H1 (cell line): ENCODE results near the gene NOC3L. TPM values are rescaled to one million over a fixed set of nuclear protein-coding genes. Genes with fewer than 3 reads are reported as not detected.
A peak's percentile ranks its signal among the peaks of the same experiment; 100 is the strongest.

Experiments used
- BCL11A ChIP-seq, 2 experiments: IDR thresholded peaks; one replicate each; pipeline ENCODE4 v1.6.1; 2011; ENCODE audit warnings: low read depth in 2 of 2, low read length in 2 of 2, mild to moderate bottlenecking in 2 of 2
- BRCA1 ChIP-seq: IDR thresholded peaks from 2 replicates; pipeline ENCODE4 v1.6.1; 2012; ENCODE audit warnings: low read depth, low read length, improper control_type of control experiment
- CBX8 ChIP-seq: fragments of 300-800, 300-1000 bp; sonication (generic); IDR thresholded peaks from 2 replicates; pipeline ENCODE4 v1.7.1; 2016; ENCODE audit warnings: low read depth, low read length, borderline replicate concordance
- CTBP2 ChIP-seq: IDR thresholded peaks from 2 replicates; pipeline ENCODE4 v1.7.0; 2011; ENCODE audit warnings: borderline replicate concordance, mild to moderate bottlenecking, moderate library complexity, mixed read lengths, low read length; ENCODE audit not compliant: insufficient read depth, insufficient read length
- E2F6 ChIP-seq: IDR thresholded peaks from 2 replicates; pipeline ENCODE4 v1.6.1; 2012; ENCODE audit warnings: inconsistent platforms
- EGR1 ChIP-seq: IDR thresholded peaks from 2 replicates; pipeline ENCODE4 v1.6.1; 2011; ENCODE audit warnings: low read depth, low read length, borderline replicate concordance
- FOSL1 ChIP-seq: IDR thresholded peaks from 2 replicates; pipeline ENCODE4 v1.6.1; 2011; ENCODE audit warnings: mild to moderate bottlenecking, low read depth, low read length, moderate library complexity; ENCODE audit not compliant: insufficient read depth
- GABPA ChIP-seq: IDR thresholded peaks from 2 replicates; pipeline ENCODE4 v1.6.1; 2011; ENCODE audit warnings: mild to moderate bottlenecking, low read length, moderate library complexity, borderline replicate concordance; ENCODE audit not compliant: insufficient read depth
- JUND ChIP-seq: IDR thresholded peaks from 2 replicates; pipeline ENCODE4 v1.6.1; 2011; ENCODE audit warnings: mild to moderate bottlenecking, improper control_type of control experiment, low read length
- TAF7 ChIP-seq: optimal IDR thresholded peaks from 2 replicates; pipeline ENCODE3; 2011; ENCODE audit warnings: low read depth, mild to moderate bottlenecking, inconsistent platforms, low read length, moderate library complexity, borderline replicate concordance
- ZNF274 ChIP-seq: IDR thresholded peaks from 2 replicates; pipeline ENCODE4 v1.7.0; 2012; ENCODE audit warnings: low read length, borderline replicate concordance; ENCODE audit errors: extremely low read depth
- polyA plus RNA-seq, 7 experiments: library from polyadenylated mRNA; depleted of rRNA in 3 of 7; stranded (reverse) in 5 of 7; unstranded in 2 of 7; fragments of >200 nt in 5 of 7; fragments of 200-250 nt in 2 of 7; gene quantifications; 1 replicate in 5 of 7; 2 replicates in 1 of 7; 4 replicates in 1 of 7; pipeline versions ENCODE4 v1.2.1 to v1.2.3, GENCODE V29; 2011 to 2013; ENCODE audit warnings: missing spikeins in 2 of 7, mixed read lengths in 2 of 7
- total RNA-seq: library from RNA; stranded (reverse); fragmentation: NEBNext Ultra II Directional; extraction: Animal tissue kit (Norgen Biotek cat#: 25700); gene quantifications from 2 replicates; pipeline ENCODE4 v1.2.1, GENCODE V29; 2021

NOC3L gene
- total and polyA plus RNA-seq, 2 of the 8 experiments (the other 6 are each of a cell fraction or from before 2014, with no cell fraction given) = 7.1 to 39.1 TPM

GRCh38 chr10:94402204-94402842 is 39.6 kb upstream of the NOC3L start, which contains the start of gene TBC1D12 (continued):
- no peak for TF ChIP-seq CBX8
- no peak for TF ChIP-seq GABPA
- no peak for TF ChIP-seq BCL11A (IDR thresholded peaks at IDR 0.05; ENCODE audit: low read depth in 2 of 2, low read length in 2 of 2)
- TF ChIP-seq EGR1 = no peak
- TF ChIP-seq CTBP2 = no peak
- peak; percentile 86 for TF ChIP-seq E2F6
- no peak for TF ChIP-seq FOSL1
- TF ChIP-seq BRCA1 = no peak
- TF ChIP-seq TAF7 = peak; percentile 35
- TF ChIP-seq JUND = no peak
- TF ChIP-seq ZNF274 = no peak
